ENCODE measurements around the gene RNF152.
A peak's percentile ranks its signal among the peaks of the same experiment; 100 is the strongest.

The RNF152 gene

DNA sequence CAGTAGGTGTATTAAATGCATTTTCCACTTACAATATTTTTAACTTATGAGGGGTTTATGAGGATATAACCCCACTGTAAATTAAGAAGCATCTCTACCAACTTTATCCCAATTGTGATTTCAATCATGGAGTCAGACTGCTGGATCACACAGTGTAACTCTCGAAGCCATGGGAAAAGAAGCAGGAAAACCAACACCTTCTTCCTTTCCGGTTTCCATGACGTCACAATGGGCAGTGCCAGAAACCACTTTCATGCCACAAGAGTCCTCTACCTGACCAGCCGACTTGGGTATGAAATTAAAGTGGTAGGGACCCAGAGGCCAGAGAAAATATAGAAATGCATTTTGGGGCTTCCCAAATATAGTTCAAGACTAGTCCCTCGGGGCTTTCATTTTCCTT lies 4.2 kb downstream of the RNF152 start:
- TF ChIP-seq, protein P1, sequence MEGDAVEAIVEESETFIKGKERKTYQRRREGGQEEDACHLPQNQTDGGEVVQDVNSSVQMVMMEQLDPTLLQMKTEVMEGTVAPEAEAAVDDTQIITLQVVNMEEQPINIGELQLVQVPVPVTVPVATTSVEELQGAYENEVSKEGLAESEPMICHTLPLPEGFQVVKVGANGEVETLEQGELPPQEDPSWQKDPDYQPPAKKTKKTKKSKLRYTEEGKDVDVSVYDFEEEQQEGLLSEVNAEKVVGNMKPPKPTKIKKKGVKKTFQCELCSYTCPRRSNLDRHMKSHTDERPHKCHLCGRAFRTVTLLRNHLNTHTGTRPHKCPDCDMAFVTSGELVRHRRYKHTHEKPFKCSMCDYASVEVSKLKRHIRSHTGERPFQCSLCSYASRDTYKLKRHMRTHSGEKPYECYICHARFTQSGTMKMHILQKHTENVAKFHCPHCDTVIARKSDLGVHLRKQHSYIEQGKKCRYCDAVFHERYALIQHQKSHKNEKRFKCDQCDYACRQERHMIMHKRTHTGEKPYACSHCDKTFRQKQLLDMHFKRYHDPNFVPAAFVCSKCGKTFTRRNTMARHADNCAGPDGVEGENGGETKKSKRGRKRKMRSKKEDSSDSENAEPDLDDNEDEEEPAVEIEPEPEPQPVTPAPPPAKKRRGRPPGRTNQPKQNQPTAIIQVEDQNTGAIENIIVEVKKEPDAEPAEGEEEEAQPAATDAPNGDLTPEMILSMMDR (IDR thresholded peaks at IDR 0.05), result no peak

DNA sequence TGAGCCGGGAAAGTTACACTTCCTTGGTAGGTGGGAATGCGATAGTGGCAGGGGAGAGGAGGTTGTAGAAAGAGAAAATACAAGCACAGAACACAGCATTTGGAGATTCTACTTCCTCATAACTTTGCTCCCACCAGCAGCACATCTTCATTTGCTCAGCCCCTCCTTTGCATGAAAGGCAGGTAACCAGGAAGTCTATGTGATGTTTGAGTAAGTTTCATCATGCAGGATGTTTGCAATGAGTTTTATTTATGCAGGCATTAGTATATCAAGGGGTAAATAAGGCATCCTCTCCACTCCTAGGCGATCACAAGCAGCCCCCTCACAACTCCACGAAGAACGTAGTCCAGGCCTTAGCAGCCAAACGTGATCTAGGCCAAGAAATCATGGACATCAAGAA lies 5.0 kb downstream of the RNF152 start:
- H3K9ac ChIP-seq, result no peak overlapping the region
- H3K9me3 ChIP-seq (ENCODE audit: control insufficient read depth, low read length), result no peaks in the 10 kb centered on the region
- H3K27me3 ChIP-seq (ENCODE audit: control insufficient read depth, insufficient read depth, low read length), result no peaks in the 10 kb centered on the region
- TF ChIP-seq, protein P1 (IDR thresholded peaks at IDR 0.05), result no peak
- no peak overlapping the region for H3K4me2 ChIP-seq (ENCODE audit: low read length)
- peaks cover 30% of the 10 kb centered on the region for H3K4me1 ChIP-seq
- H3K36me3 ChIP-seq (ENCODE audit: control insufficient read depth, insufficient read depth, low read length), result no peaks in the 10 kb centered on the region
- no peak overlapping the region for H2AFZ ChIP-seq
- no peak overlapping the region for H3K4me3 ChIP-seq (ENCODE audit: low read depth, low read length)
- peaks cover 4% of the 10 kb centered on the region for H3K79me2 ChIP-seq
- H3K27ac ChIP-seq, result no peak overlapping the region

More for the DNA sequence above, 4.2 kb downstream of the RNF152 start:
- Histone ChIP-seq H3K79me2 (peaks cover 4% of the 10 kb centered on the region), H3K4me3 (ENCODE audit: low read depth, low read length) (no peak overlapping the region), H3K27me3 (ENCODE audit: control insufficient read depth, insufficient read depth, low read length) (no peaks in the 10 kb centered on the region), H3K4me1 (peaks cover 30% of the 10 kb centered on the region), H2AFZ (no peak overlapping the region), H3K27ac (no peak overlapping the region), H3K9ac (no peak overlapping the region), H3K9me3 (ENCODE audit: control insufficient read depth, low read length) (no peaks in the 10 kb centered on the region), H3K36me3 (ENCODE audit: control insufficient read depth, insufficient read depth, low read length) (no peaks in the 10 kb centered on the region), H3K4me2 (ENCODE audit: low read length) (no peak overlapping the region)

DNA sequence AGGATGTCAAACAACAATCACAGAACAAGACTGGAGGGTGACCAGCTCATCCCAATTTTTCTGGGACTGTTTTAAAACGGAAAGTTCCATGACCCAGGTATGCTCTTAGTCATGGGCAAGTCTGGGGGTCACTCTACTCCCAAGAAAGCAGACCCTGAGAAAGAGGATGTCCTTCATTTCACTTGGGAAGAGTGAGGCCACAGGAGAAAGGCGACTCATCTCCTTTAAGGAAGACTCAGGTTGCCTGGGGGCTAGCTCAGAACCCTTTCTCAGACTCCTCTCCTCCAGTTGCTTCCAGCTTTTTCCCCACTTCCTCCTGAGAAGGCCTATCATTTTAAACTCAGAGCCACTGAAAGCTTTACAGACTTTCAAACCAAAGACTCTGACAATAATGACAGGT lies 9.3 kb downstream of the RNF152 start:
- H3K9me3 ChIP-seq (ENCODE audit: control insufficient read depth, low read length), result no peaks in the 10 kb centered on the region
- H3K27ac ChIP-seq, result no peak overlapping the region
- no peak overlapping the region for H3K4me3 ChIP-seq (ENCODE audit: low read depth, low read length)
- H3K4me1 ChIP-seq, result peaks cover 21% of the 10 kb centered on the region
- no peaks in the 10 kb centered on the region for H3K36me3 ChIP-seq (ENCODE audit: control insufficient read depth, insufficient read depth, low read length)
- no peak overlapping the region for H2AFZ ChIP-seq
- TF ChIP-seq, protein P1 (IDR thresholded peaks at IDR 0.05), result no peak
- no peak overlapping the region for H3K9ac ChIP-seq
- peaks cover 9% of the 10 kb centered on the region for H3K79me2 ChIP-seq
- H3K27me3 ChIP-seq (ENCODE audit: control insufficient read depth, insufficient read depth, low read length), result no peaks in the 10 kb centered on the region
- H3K4me2 ChIP-seq (ENCODE audit: low read length), result no peak overlapping the region

DNA sequence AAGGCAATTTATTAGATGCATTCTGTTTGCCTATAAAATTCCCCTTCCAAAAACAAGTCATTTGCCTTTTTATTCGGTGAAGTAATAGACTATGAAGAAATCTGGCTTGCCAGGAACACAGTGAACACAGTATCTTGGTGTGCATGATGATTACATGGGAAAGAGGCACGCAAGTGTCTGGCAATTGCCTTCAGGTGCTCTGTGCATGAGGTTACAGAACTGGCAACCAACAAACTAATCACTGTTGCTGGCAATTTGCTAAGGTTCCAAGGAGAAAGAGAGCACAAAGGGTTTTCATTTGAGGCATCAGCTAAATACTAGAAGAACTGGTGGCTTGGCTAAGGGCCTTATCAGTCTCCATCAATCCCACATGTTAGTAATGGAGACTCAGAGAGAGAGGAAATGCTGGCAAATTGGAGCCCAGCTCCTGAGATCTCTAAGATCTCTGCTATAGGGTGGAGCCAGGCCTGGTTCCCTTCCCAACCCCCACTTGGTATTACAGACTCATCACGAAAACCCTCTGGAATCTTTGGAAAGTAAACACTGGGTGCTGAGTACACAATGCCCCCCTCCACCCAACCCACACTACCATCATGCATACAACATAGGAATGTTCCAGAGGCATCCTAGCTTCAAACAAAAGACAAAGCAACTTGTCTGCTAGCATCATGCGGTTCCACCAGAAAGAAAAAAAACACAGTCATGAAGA lies 10.4 kb downstream of the RNF152 start:
- peaks cover 15% of the 10 kb centered on the region for H3K79me2 ChIP-seq
- H3K9me3 ChIP-seq (ENCODE audit: control insufficient read depth, low read length), result no peaks in the 10 kb centered on the region
- peak overlapping the region; percentile 32 for H3K27ac ChIP-seq
- peaks cover 12% of the 10 kb centered on the region for H3K4me1 ChIP-seq
- H2AFZ ChIP-seq, result no peak overlapping the region
- H3K9ac ChIP-seq, result no peak overlapping the region
- H3K4me3 ChIP-seq (ENCODE audit: low read depth, low read length), result no peak overlapping the region
- TF ChIP-seq, protein P1 (IDR thresholded peaks at IDR 0.05), result no peak
- no peak overlapping the region for H3K4me2 ChIP-seq (ENCODE audit: low read length)
- H3K36me3 ChIP-seq (ENCODE audit: control insufficient read depth, insufficient read depth, low read length), result no peaks in the 10 kb centered on the region
- H3K27me3 ChIP-seq (ENCODE audit: control insufficient read depth, insufficient read depth, low read length), result no peaks in the 10 kb centered on the region

DNA sequence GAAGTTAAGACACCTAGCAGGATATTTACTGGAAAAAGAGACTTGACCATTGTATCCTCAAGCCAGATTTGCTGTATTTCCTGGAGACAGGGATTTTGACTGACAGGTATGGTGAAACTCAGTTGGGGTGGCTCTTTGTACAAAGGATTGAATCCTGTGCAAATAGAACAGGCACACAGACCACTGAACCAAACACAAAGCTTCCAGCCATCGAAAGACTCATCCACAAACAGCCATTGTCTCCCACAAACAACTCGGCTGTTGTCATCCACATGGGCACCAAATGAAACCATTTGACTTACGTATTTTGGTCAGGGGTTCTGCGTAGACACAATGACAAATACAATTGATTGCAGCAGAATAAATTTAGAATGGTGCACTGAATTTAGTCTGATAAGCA lies 15.9 kb downstream of the RNF152 start:
- Histone ChIP-seq H3K9ac (no peak overlapping the region), H3K4me1 (peaks cover 3% of the 10 kb centered on the region), H3K4me3 (ENCODE audit: low read depth, low read length) (no peak overlapping the region), H3K79me2 (peaks cover 37% of the 10 kb centered on the region), H3K4me2 (ENCODE audit: low read length) (no peak overlapping the region), H3K9me3 (ENCODE audit: control insufficient read depth, low read length) (no peaks in the 10 kb centered on the region), H3K27ac (no peak overlapping the region), H3K36me3 (ENCODE audit: control insufficient read depth, insufficient read depth, low read length) (no peaks in the 10 kb centered on the region), H2AFZ (no peak overlapping the region), H3K27me3 (ENCODE audit: control insufficient read depth, insufficient read depth, low read length) (no peaks in the 10 kb centered on the region)
- TF ChIP-seq, protein P1 (IDR thresholded peaks at IDR 0.05), result no peak
